Naive thymus-derived CD8-positive, alpha-beta T cell (primary cell): ENCODE measurements around the gene DEPDC1. TPM values are rescaled to one million over a fixed set of nuclear protein-coding genes. Genes with fewer than 3 reads are reported as not detected.

ENCODE experiments used
- ATAC-seq, 2 donors: fragments of 150-1000 bp; cut with Tn5 transposase in 1 of 2; sonication (Bioruptor Pico), chemical (Tn5 transposase) in 1 of 2; 1 replicate in 1 of 2; 2 replicates in 1 of 2; pipeline ENCODE4 v1.10.0; 2021; ENCODE audit warnings: mild to moderate bottlenecking in 2 of 2, moderate library complexity in 2 of 2
- POLR2A ChIA-PET: fragments of 350-600 bp; sonication (Branson Sonifier 250); formaldehyde crosslinking; loops from one replicate; lab custom pipeline; 2021; ENCODE audit warnings: antibody characterized with exemption; lab: Charles Lee
- DNase-seq, 10 donors: peaks; one replicate each; pipeline versions ENCODE4 v3.0.0 to v3.0.0-alpha.2; 2020 to 2022
- H3K27ac Mint-ChIP-seq, 10 donors: one replicate each; pipeline ENCODE4 v1.8.0; 2020 to 2022; ENCODE audit warnings: mild to moderate bottlenecking in 10 of 10, mixed read lengths in 10 of 10, moderate library complexity in 4 of 10, inconsistent platforms in 1 of 10
- H3K27me3 Mint-ChIP-seq, 5 donors: one replicate each; pipeline ENCODE4 v1.8.0; 2021 to 2022; ENCODE audit warnings: mixed read lengths in 5 of 5
- H3K36me3 Mint-ChIP-seq, 3 donors: one replicate each; pipeline ENCODE4 v1.8.0; 2020 to 2022; ENCODE audit warnings: mixed read lengths in 3 of 3, mild to moderate bottlenecking in 2 of 3, inconsistent platforms in 1 of 3
- H3K4me1 Mint-ChIP-seq, 4 donors: one replicate each; pipeline ENCODE4 v1.8.0; 2021 to 2022; ENCODE audit warnings: mixed read lengths in 4 of 4
- H3K4me3 Mint-ChIP-seq, 10 donors: one replicate each; pipeline ENCODE4 v1.8.0; 2020 to 2022; ENCODE audit warnings: mild to moderate bottlenecking in 10 of 10, mixed read lengths in 10 of 10, moderate library complexity in 6 of 10, inconsistent platforms in 1 of 10
- H3K9me3 Mint-ChIP-seq, 9 donors: one replicate each; pipeline ENCODE4 v1.8.0; 2020 to 2022; ENCODE audit warnings: mixed read lengths in 9 of 9, mild to moderate bottlenecking in 3 of 9, inconsistent platforms in 1 of 9, moderate library complexity in 1 of 9
- polyA plus RNA-seq, 3 donors: library from polyadenylated mRNA; unstranded; fragments of 300-500 nt; fragmentation: Illumina TruSeq; gene quantifications; one replicate each; pipeline ENCODE4 v1.2.3, GENCODE V29; 2021
- total RNA-seq, 8 experiments: library from RNA in 2 of 8; stranded (reverse) in 2 of 8; gene quantifications; one replicate each; pipeline ENCODE4 v1.2.3 and lab custom pipeline; 2021 to 2026

The DEPDC1 gene
- total and polyA plus RNA-seq, 5 experiments from 2014 or later: not detected

DNA sequence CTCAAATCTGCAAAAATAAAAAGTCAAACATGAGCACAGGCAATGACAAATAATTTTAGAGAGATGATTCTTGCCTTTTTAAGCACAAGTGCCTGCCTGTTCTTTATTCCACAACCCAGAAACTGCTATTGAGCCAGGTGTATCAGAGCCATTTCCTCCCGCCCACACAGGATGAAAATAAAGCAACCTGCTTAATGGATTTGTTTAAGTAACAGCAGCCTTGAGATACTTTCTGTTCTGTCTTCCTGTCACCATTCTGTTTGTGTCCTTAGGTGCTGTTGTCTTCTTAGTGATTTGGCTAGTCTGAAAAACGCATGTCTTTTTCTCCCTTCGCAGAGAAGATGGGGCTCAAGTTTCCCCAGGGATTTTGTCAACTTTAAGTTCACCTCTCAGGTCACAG is 58.6 kb downstream of the DEPDC1 start:
- H3K9me3 Mint-ChIP-seq: peaks cover 0 to under 1% (median 0%) of the 10 kb centered on the region in 9 donors

DNA sequence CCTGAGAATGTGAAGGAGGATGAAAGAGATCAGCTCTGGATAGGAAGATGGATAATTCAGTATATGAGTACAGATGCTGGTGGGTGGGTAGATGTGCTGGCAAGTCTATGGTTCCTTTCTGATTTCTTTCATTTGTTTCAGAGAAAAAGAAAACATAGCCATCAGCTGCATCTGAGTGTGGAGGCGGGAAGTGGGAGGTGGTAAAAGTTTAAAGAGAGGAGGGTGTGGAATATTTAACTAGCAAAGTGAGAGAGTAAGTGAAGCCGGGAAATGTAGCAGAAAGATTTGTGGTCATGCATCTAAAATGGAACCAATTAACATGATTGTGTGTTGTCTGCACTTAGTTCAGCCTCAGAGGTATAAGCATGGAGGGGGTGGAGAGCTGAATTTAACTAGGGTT is 63.5 kb downstream of the DEPDC1 start:
- ATAC-seq: no peak
- Mint-ChIP-seq H3K4me3 (no peak overlapping the region), H3K36me3 (no peaks in the 10 kb centered on the region), H3K9me3 (no peaks in the 10 kb centered on the region), H3K27me3 (peaks cover 0 to 4% (median 0%) of the 10 kb centered on the region in 5 donors), H3K27ac (no peak overlapping the region), H3K4me1 (no peaks in the 10 kb centered on the region)
- no peak for DNase-seq
- POLR2A ChIA-PET: no interaction called here

More for the DNA sequence above, 58.6 kb downstream of the DEPDC1 start:
- no peak overlapping the region for H3K27ac Mint-ChIP-seq
- DNase-seq (no peak), ATAC-seq (no peak)
- H3K4me3 Mint-ChIP-seq: no peak overlapping the region
- H3K36me3 Mint-ChIP-seq: no peaks in the 10 kb centered on the region
- POLR2A ChIA-PET: no interaction called here
- H3K4me1 Mint-ChIP-seq: no peaks in the 10 kb centered on the region
- peaks cover 2 to 9% (median 3%) of the 10 kb centered on the region in 5 donors for H3K27me3 Mint-ChIP-seq

DNA sequence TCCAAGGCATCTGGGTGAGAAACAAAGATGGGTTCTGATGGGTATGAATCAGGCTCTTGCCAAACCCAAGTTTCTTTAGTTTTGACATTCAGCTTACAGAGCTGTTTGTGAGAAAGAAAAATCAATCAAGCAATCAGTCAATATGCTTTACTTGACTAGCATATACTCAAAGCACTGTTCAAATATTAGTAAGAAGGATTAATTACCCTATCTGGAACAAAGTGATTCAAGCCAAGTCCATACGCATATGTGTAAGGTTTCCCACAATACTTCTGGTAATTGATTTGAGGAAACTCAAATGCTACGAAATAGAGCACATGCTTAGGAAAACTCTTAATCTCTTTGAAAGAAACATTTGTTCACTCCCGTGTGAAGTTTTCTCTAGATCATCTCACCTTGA is 65.8 kb downstream of the DEPDC1 start:
- Mint-ChIP-seq H3K27ac (no peak overlapping the region), H3K4me3 (no peak overlapping the region), H3K9me3 (peaks cover 0 to 2% (median 0%) of the 10 kb centered on the region in 9 donors), H3K36me3 (no peaks in the 10 kb centered on the region), H3K27me3 (peaks cover 0 to 6% (median 1%) of the 10 kb centered on the region in 5 donors), H3K4me1 (no peaks in the 10 kb centered on the region)
- POLR2A ChIA-PET: no interaction called here
- DNase-seq: no peak
- no peak for ATAC-seq

DNA sequence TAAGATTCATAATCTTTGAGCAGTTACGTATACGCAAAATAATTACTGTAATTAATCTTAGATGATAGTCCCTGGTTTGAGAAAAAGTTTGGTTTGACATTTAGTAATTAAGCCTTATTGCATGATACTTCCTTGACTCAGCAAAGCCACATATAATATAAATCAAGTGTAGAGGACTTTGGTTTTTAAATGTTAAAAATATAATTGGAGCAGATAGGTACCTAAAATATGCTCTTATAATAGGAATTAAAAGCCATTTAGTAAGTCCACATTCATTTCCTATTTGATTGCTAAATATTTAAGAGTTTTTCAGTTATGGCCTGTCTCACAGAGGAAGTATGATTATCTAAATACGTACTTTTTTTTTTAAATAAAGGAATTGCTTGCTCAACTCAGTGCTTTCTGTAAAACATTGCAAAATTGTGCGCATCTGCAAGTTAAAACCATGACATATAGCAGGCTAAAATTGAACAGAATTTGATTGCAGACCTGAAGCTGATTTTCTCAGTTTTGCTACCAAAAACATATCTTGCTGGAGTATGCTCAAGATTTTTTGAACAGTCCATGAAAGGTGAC is 67.6 kb downstream of the DEPDC1 start:
- peaks cover 0 to 6% (median 1%) of the 10 kb centered on the region in 5 donors for H3K27me3 Mint-ChIP-seq
- no peak for ATAC-seq
- H3K27ac Mint-ChIP-seq: no peak overlapping the region
- POLR2A ChIA-PET: no interaction called here
- H3K4me1 Mint-ChIP-seq: no peaks in the 10 kb centered on the region
- peaks cover 0 to 2% (median 0%) of the 10 kb centered on the region in 9 donors for H3K9me3 Mint-ChIP-seq
- H3K36me3 Mint-ChIP-seq: no peaks in the 10 kb centered on the region
- no peak overlapping the region for H3K4me3 Mint-ChIP-seq
- DNase-seq: no peak

DNA sequence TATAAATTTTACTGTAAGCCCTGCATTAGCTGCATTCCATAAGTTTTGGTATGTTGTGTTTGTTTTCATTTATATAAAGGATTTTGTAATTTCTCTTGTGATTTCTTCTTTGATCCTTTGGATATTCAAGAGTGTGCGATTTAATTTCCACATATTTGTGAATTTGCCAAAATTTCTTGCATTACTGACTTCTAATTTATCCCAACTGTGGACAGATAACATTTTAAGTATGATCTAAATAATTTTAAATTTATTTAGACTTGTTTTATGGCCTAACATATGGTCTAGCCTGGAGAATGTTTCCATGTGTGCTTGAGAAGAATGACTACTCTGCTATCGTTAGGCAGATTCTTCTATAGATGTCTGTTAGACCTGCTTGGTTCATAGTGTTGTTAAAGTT is 70.3 kb downstream of the DEPDC1 start:
- ATAC-seq (no peak), DNase-seq (no peak)
- Mint-ChIP-seq H3K36me3 (no peaks in the 10 kb centered on the region), H3K9me3 (peaks cover 0 to 2% (median 0%) of the 10 kb centered on the region in 9 donors), H3K4me1 (no peaks in the 10 kb centered on the region), H3K27me3 (peaks cover 0 to 6% (median 1%) of the 10 kb centered on the region in 5 donors), H3K27ac (no peak overlapping the region), H3K4me3 (no peak overlapping the region)
- POLR2A ChIA-PET: no interaction called here

Other genes starting within 250 kb of the DEPDC1 start
- not detected for gene RPE65, start 47.1 kb downstream of the DEPDC1 start, total RNA-seq
- not detected for gene RPE65, start 47.1 kb downstream of the DEPDC1 start, polyA plus RNA-seq